Tibial nerve (tissue), 3 donors: Measurements from ENCODE around the gene HHLA2.

Experiments
- POLR2A ChIP-seq, 2 donors: fragments of 450-650 bp; IDR thresholded peaks; one replicate each; pipeline ENCODE4 v1.6.1; 2017; ENCODE audit warnings: antibody characterized with exemption in 2 of 2, mild to moderate bottlenecking in 2 of 2, moderate library complexity in 2 of 2
- TF ChIP-seq, protein P1 (sequence below), 5 experiments: fragments of 200-600 bp in 3 of 5; fragments of 450-650 bp in 2 of 5; sonication (generic) in 3 of 5; IDR thresholded peaks; one replicate each; pipeline ENCODE4 v1.5.1; 2016 to 2019; ENCODE audit warnings: antibody characterized with exemption in 5 of 5, mild to moderate bottlenecking in 3 of 5, moderate library complexity in 2 of 5

DNA sequence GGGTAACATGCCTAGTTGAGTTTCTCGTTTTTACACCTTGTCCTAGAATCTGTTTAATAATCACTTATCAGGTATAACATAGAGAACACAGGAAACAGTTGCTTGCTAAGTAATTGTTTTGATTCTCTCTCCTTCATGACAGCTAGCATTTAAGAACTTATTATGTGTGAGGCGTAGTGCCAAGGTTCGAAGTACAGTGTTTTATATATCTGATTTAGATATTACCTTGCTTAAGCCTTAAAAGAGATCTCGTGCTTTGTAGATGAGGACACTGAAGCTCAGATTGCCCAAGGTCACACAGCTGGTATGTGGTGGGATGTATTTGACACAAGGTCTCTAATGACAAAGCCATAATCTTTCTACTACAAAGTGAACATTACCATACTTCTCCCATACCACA lies 45.1 kb upstream of the HHLA2 start:
- TF ChIP-seq, protein P1, sequence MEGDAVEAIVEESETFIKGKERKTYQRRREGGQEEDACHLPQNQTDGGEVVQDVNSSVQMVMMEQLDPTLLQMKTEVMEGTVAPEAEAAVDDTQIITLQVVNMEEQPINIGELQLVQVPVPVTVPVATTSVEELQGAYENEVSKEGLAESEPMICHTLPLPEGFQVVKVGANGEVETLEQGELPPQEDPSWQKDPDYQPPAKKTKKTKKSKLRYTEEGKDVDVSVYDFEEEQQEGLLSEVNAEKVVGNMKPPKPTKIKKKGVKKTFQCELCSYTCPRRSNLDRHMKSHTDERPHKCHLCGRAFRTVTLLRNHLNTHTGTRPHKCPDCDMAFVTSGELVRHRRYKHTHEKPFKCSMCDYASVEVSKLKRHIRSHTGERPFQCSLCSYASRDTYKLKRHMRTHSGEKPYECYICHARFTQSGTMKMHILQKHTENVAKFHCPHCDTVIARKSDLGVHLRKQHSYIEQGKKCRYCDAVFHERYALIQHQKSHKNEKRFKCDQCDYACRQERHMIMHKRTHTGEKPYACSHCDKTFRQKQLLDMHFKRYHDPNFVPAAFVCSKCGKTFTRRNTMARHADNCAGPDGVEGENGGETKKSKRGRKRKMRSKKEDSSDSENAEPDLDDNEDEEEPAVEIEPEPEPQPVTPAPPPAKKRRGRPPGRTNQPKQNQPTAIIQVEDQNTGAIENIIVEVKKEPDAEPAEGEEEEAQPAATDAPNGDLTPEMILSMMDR (IDR thresholded peaks at IDR 0.05): no peak
- no peak for TF ChIP-seq POLR2A (IDR thresholded peaks at IDR 0.05)
